ENCODE data around the gene FAM89B.
A peak's percentile ranks its signal among the peaks of the same experiment; 100 is the strongest.

GRCh38 chr11:65540290-65541092 lies 31.8 kb upstream of the FAM89B start:
- TF ChIP-seq POLR2A (IDR thresholded peaks at IDR 0.05; ENCODE audit: extremely low read depth, insufficient read length) (no peak), CTCF (IDR thresholded peaks at IDR 0.05; ENCODE audit: low read depth, low read length) (peak; percentile 72), MAX (IDR thresholded peaks at IDR 0.05; ENCODE audit: low read depth, low read length) (peak; percentile 50; the same call in 1 of the 2 replicates)

All from NB4 (cell line).